Natural killer cell treated with Interleukin-12 subunit alpha and Interleukin-12 subunit beta and Interleukin-15 and Interleukin-18, amount 100 ng/mL, for 72 hours (primary cell): Measurements from ENCODE around the gene CACNA1I. TPM values are rescaled to one million over a fixed set of nuclear protein-coding genes. Genes with fewer than 3 reads are reported as not detected.
A peak's percentile ranks its signal among the peaks of the same experiment; 100 is the strongest.

Source experiments
- ATAC-seq, 2 donors: fragments of 150-1000 bp; cut with Tn5 transposase in 1 of 2; sonication (Bioruptor Pico), chemical (Tn5 transposase) in 1 of 2; 2 replicates each; pipeline ENCODE4 v1.10.0; 2021
- DNase-seq: peaks from one replicate; pipeline ENCODE4 v3.0.0; 2022; ENCODE audit warnings: low spot score
- H3K27ac Mint-ChIP-seq, 2 donors: 1 replicate in 1 of 2; 2 replicates in 1 of 2; pipeline ENCODE4 v1.8.0; 2022; ENCODE audit warnings: mixed read lengths in 2 of 2, mild to moderate bottlenecking in 1 of 2, moderate library complexity in 1 of 2
- H3K27me3 Mint-ChIP-seq, 2 donors: 1 replicate in 1 of 2; 2 replicates in 1 of 2; pipeline ENCODE4 v1.8.0; 2022; ENCODE audit warnings: mixed read lengths in 2 of 2
- H3K36me3 Mint-ChIP-seq: one replicate; pipeline ENCODE4 v1.8.0; 2022; ENCODE audit warnings: mixed read lengths
- H3K4me1 Mint-ChIP-seq, 2 donors: 1 replicate in 1 of 2; 2 replicates in 1 of 2; pipeline ENCODE4 v1.8.0; 2022; ENCODE audit warnings: low read depth in 2 of 2, mixed read lengths in 2 of 2, mild to moderate bottlenecking in 1 of 2
- H3K4me3 Mint-ChIP-seq: one replicate; pipeline ENCODE4 v1.8.0; 2022; ENCODE audit warnings: mixed read lengths
- H3K9me3 Mint-ChIP-seq: 2 replicates; pipeline ENCODE4 v1.8.0; 2022; ENCODE audit warnings: mixed read lengths
- total RNA-seq, 2 donors: library from RNA; stranded (reverse); gene quantifications; one replicate each; pipeline ENCODE4 v1.2.3, GENCODE V29; 2022

CACNA1I gene
- total RNA-seq, 2 donors from 2014 or later = 0.17 TPM; not detected in 1

DNA sequence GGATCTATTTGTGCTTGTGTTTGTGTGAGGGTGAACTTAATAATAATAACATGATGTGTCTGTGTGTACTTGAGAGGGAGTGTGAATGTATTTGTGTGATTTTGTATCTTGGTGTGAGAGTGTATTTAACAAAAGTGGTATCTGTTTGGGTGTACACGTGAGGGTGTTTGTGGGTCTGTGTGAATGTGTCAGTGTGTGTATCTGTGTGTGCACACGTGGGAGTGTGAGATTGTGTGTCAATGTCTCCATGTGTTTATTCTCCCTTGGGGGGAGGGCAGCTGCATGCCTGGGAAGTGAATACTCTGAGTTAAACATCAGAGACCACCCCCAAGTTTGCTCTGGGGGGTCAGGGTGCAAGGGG, 23.0 kb upstream of the CACNA1I start:
- Mint-ChIP-seq H3K4me1 (peaks cover 24 to 25% of the 10 kb centered on the region in 2 donors), H3K4me3 (no peak overlapping the region), H3K27me3 (peaks cover 25 to 39% of the 10 kb centered on the region in 2 donors), H3K27ac (no peak overlapping the region), H3K36me3 (no peaks in the 10 kb centered on the region), H3K9me3 (peaks cover 2% of the 10 kb centered on the region)
- DNase-seq = no peak
- ATAC-seq = no peak

DNA sequence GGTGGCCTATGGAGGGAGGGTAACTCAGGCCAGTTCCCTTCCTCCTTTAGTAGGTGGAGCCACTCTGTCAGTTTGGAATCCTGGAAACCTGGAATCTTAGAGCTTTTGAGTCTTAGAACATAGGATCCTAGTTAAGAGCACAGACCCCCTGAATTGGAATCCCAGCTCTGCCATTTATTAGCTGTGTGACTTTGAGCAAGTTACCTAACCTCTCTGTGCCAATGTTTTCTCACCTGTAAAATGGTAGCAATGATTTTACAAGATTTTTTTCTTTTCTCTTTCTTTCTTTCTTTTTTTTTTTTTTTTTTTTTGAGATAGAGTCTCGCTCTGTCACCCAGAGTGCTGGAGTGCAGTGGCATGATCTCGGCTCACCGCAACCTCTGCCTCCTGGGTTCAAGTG, 17.1 kb upstream of the CACNA1I start:
- no peak overlapping the region for H3K27ac Mint-ChIP-seq
- peaks cover 31 to 46% of the 10 kb centered on the region in 2 donors for H3K27me3 Mint-ChIP-seq
- DNase-seq (no peak), ATAC-seq (no peak)
- no peaks in the 10 kb centered on the region for H3K9me3 Mint-ChIP-seq
- no peaks in the 10 kb centered on the region for H3K36me3 Mint-ChIP-seq
- H3K4me1 Mint-ChIP-seq = peaks cover 0 to 4% of the 10 kb centered on the region in 2 donors
- no peak overlapping the region for H3K4me3 Mint-ChIP-seq

DNA sequence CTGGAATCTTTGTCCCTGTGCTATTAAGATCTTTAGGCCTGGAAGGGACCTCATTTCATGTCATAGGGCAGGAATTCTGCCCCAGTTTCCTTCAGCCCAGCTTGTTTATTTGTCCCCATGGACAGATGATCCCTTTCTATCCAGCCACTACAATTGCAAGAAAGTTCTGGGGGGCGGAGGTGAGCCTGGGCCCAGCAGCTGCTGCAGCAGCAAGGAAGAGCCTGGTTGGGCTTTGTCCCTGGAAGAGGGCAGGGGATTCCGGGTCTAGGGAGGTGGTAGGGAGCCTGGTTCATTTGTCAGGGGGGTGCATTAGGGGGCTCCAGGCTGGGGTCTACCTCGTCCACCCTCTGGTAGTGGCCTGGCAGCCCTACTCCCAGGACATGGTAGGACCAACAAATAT, 16.4 kb upstream of the CACNA1I start:
- DNase-seq = no peak
- H3K4me3 Mint-ChIP-seq = no peak overlapping the region
- H3K27ac Mint-ChIP-seq = no peak overlapping the region
- no peak for ATAC-seq
- H3K27me3 Mint-ChIP-seq = peaks cover 35 to 46% of the 10 kb centered on the region in 2 donors
- H3K36me3 Mint-ChIP-seq = no peaks in the 10 kb centered on the region
- H3K9me3 Mint-ChIP-seq = no peaks in the 10 kb centered on the region
- H3K4me1 Mint-ChIP-seq = peaks cover 0 to 4% of the 10 kb centered on the region in 2 donors

- no peak overlapping the region for H3K27ac Mint-ChIP-seq
- DNase-seq (no peak), ATAC-seq (no peak)
- H3K9me3 Mint-ChIP-seq = no peaks in the 10 kb centered on the region
- H3K4me3 Mint-ChIP-seq = peak overlapping the region; percentile 30
- H3K27me3 Mint-ChIP-seq = peaks cover 29 to 30% of the 10 kb centered on the region in 2 donors
- H3K4me1 Mint-ChIP-seq = peaks cover 0 to 4% of the 10 kb centered on the region in 2 donors
- no peaks in the 10 kb centered on the region for H3K36me3 Mint-ChIP-seq
Measured at GRCh38 chr22:39556970-39557841, 13.3 kb upstream of the CACNA1I start.

GRCh38 chr22:39558254-39558727, 12.3 kb upstream of the CACNA1I start:
- peaks cover 0 to 4% of the 10 kb centered on the region in 2 donors for H3K4me1 Mint-ChIP-seq
- no peak for ATAC-seq
- no peak overlapping the region for H3K27ac Mint-ChIP-seq
- no peaks in the 10 kb centered on the region for H3K36me3 Mint-ChIP-seq
- H3K4me3 Mint-ChIP-seq = no peak overlapping the region
- H3K27me3 Mint-ChIP-seq = peaks cover 20 to 22% of the 10 kb centered on the region in 2 donors
- no peaks in the 10 kb centered on the region for H3K9me3 Mint-ChIP-seq
- no peak for DNase-seq

DNA sequence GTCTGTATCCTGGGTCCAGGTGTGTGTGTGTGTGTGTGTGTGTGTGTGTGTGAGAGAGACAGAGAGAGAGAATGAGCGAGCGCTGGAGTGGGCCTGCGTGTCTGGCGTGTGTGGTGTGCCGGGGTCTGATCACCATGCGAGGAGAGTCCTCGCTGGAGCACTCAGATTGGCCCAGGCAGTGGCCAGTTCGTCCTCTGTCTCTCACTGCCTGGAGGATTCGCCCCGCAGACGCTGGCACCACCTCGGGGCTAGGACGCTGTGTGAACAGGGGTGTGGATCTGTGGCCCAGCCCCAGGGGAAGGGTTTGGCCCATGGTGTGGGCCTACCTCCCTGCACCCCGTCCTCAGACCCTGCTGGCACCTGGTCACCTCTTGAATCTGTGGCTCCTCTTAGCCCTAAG, 11.6 kb upstream of the CACNA1I start:
- no peaks in the 10 kb centered on the region for H3K36me3 Mint-ChIP-seq
- H3K4me3 Mint-ChIP-seq = no peak overlapping the region
- ATAC-seq (peak in 1 of 2 donors; percentile 7), DNase-seq (no peak)
- peaks cover 19 to 22% of the 10 kb centered on the region in 2 donors for H3K27me3 Mint-ChIP-seq
- H3K9me3 Mint-ChIP-seq = no peaks in the 10 kb centered on the region
- peaks cover 0 to 4% of the 10 kb centered on the region in 2 donors for H3K4me1 Mint-ChIP-seq
- no peak overlapping the region for H3K27ac Mint-ChIP-seq

- H3K9me3 Mint-ChIP-seq = no peaks in the 10 kb centered on the region
- peaks cover 0 to 4% of the 10 kb centered on the region in 2 donors for H3K4me1 Mint-ChIP-seq
- DNase-seq = no peak
Measured at GRCh38 chr22:39559456-39560105, 11.0 kb upstream of the CACNA1I start.

DNA sequence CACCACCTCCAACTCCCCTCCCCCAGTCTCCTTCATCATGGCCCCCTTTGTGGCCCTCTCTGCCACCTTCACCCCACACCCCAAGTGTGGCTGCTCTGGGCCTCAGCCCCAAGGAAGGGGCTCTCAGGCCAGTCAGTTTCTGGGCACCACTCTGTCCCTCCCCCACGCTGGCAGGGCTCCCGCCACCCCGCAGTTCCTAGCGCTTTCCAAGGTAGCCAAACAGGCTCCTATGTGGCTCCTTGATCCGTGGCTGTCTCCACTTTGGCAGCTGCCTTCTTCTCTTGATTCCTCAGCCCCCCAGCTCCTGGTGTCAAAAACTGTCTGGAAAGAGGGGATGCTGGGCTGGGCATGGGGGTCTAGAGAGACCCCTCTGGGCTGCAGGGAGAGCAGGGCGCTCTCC, 10.4 kb upstream of the CACNA1I start:
- H3K27me3 Mint-ChIP-seq = peaks cover 19 to 22% of the 10 kb centered on the region in 2 donors
- H3K36me3 Mint-ChIP-seq = no peaks in the 10 kb centered on the region
- no peaks in the 10 kb centered on the region for H3K9me3 Mint-ChIP-seq
- no peak overlapping the region for H3K4me3 Mint-ChIP-seq
- no peak for ATAC-seq
- no peak for DNase-seq
- no peak overlapping the region for H3K27ac Mint-ChIP-seq
- H3K4me1 Mint-ChIP-seq = peaks cover under 1 to 4% of the 10 kb centered on the region in 2 donors

More at GRCh38 chr22:39559456-39560105, 11.0 kb upstream of the CACNA1I start:
- Mint-ChIP-seq H3K36me3 (no peaks in the 10 kb centered on the region), H3K27me3 (peaks cover 19 to 22% of the 10 kb centered on the region in 2 donors), H3K27ac (no peak overlapping the region), H3K4me3 (no peak overlapping the region)
- ATAC-seq = no peak

DNA sequence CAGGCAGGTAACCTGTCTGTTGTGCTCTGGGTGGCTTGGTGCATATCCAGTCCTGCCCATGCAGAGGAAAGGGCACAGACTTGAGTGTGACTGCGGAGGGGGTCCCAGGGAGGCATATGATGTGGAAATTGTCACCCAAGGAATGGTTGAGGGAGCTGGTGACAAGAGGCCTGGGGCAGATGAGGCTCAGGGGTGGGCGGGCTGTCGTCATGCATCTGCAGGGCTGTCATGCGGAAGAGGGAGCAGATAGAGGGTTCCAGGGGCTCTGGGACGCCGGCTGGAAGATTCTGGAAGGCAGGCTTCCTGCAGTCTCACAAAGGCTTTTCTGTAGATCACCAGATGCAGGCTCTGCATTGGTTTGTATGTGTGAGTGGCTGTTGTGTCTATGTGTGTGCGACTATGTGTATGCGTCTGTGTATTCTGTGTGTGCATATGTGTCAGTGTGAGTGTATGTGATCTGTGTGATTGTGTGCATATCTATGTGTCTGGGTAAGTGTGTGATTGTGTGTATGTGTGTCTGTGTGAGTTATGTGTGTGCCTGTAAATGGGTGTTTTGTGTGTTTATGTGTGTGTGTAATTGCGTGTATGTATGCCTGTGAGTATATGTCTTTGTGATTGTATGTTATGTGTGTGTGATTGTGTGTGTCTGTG, 7.6 kb upstream of the CACNA1I start:
- Mint-ChIP-seq H3K9me3 (peaks cover 7% of the 10 kb centered on the region), H3K4me1 (peaks cover 9 to 13% of the 10 kb centered on the region in 2 donors), H3K36me3 (no peaks in the 10 kb centered on the region), H3K27me3 (peaks cover 0 to 9% of the 10 kb centered on the region in 2 donors), H3K27ac (no peak overlapping the region), H3K4me3 (no peak overlapping the region)
- no peak for DNase-seq
- ATAC-seq = no peak

DNA sequence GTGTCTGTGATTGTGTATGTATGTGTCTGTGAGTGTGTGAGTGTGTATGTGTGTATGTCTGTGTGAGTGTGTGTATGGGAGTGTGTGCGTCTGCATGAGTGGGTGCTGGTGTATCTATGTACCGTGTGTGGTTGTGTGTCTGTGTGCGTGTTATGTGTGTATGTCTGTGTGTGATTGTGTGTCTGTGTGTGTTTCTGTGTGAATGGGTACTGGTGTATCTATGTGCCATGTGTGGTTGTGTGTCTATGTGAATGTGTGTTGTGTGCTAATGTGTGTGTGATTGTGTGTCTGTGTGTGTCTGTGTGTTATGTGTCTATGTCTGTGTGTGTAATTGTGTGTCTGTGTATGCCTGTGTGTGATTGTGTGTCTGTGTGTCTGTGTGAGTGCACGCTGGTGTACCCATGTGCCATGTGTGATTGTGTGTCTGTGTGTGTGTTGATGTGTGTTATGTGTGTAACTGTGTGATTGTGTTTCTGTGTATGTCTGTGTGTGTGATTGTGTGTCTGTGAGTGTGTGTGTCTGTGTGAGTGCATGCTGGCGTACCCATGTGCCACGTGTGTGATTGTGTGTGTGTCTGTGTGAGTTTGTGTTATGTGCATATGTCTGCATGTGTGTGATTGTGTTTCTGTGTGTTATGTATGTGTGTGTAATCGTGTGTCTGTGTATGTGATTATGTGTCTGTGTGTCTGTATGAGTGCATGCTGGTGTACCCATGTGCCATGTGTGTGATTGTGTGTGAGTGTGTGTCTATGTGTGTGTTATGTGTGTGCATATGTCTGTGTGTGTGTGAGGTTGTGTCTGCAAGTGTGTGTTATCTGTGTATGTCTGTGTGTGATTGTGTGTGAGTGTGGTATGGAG, 6.8 kb upstream of the CACNA1I start:
- Mint-ChIP-seq H3K27ac (no peak overlapping the region), H3K27me3 (peaks cover 0 to 6% of the 10 kb centered on the region in 2 donors), H3K4me3 (no peak overlapping the region), H3K4me1 (peaks cover 10 to 16% of the 10 kb centered on the region in 2 donors), H3K36me3 (no peaks in the 10 kb centered on the region), H3K9me3 (peaks cover 7% of the 10 kb centered on the region)
- no peak for DNase-seq
- ATAC-seq = no peak

GRCh38 chr22:39565414-39565944, 5.1 kb upstream of the CACNA1I start:
- Mint-ChIP-seq H3K36me3 (no peaks in the 10 kb centered on the region), H3K4me3 (no peak overlapping the region), H3K27me3 (peaks cover 0 to 3% of the 10 kb centered on the region in 2 donors), H3K27ac (peak overlapping the region in 1 of 2 donors; percentile 3), H3K9me3 (peaks cover 7% of the 10 kb centered on the region), H3K4me1 (peaks cover 10 to 16% of the 10 kb centered on the region in 2 donors)
- ATAC-seq (no peak), DNase-seq (no peak)

DNA sequence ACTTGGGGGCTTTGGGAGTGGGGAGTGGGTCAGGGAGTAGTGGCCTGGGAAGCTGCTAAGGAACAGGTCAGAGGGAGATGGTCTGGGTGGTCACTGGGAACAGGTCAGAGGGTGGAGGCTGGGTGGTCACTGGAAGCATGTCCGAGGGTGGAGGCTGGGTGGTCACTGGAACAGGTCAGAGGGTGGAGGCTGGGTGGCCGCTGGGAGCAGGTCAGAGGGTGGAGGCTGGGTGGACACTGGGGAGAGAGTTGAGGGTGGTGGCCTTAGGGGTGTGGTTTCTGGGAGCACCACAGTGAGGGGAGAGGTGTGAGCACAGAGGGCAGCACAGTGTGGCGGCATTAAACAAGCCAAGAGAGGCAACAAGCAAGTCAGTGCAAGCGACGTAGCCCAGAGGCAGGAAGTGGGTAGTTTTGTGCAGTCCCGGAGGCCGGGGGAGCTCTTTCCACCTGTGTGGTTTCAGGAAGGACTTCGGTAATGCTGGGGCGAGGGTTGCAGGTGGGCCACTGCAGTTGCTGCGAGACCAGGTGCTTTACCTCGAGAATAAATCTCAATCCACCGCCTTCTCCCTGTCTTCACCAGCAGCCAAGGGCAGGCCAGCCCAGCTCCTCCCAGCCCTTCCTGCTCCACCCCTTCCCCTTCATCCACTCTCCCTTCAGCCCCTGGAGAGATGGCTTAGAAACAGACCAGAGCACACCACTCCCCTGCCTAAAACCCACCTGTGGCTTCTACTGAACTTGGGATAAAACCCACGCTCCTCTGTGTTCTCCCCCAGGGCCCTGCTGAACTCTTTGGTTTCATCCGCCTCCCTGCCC, 3.2 kb upstream of the CACNA1I start:
- peaks cover 10 to 19% of the 10 kb centered on the region in 2 donors for H3K4me1 Mint-ChIP-seq
- H3K36me3 Mint-ChIP-seq = no peaks in the 10 kb centered on the region
- DNase-seq = no peak
- peaks cover 4 to 7% of the 10 kb centered on the region in 2 donors for H3K27me3 Mint-ChIP-seq
- no peak overlapping the region for H3K4me3 Mint-ChIP-seq
- peaks cover 7% of the 10 kb centered on the region for H3K9me3 Mint-ChIP-seq
- H3K27ac Mint-ChIP-seq = no peak overlapping the region
- ATAC-seq = peak; percentile 50 to 55
